HepG2 (cell line): ENCODE data around the gene YWHAH. TPM values are rescaled to one million over a fixed set of nuclear protein-coding genes. Genes with fewer than 3 reads are reported as not detected.

Experiments
- ATAC-seq: fragments of 200-7000 bp; cut with Tn5 transposase; 3 replicates; pipeline ENCODE4 v1.9.1; 2020; ENCODE audit warnings: mild to moderate bottlenecking, moderate library complexity
- BruUV-seq: library from RNA; stranded (reverse); fragments of 400-500 nt; replicated peaks from 2 replicates; lab custom pipeline; 2021; lab: Mats Ljungman, UMichigan
- CTCF ChIA-PET: fragments of 300-600 bp; formaldehyde crosslinking; extraction: SDS; loops from one replicate; lab custom pipeline; 2021; ENCODE audit warnings: low total read pairs, inconsistent platforms, low intra/inter-chr PET ratio; lab: Yijun Ruan, JAX
- POLR2A ChIA-PET: fragments of 350-600 bp; sonication (Branson Sonifier 250); formaldehyde crosslinking; loops from one replicate; lab custom pipeline; 2020; ENCODE audit warnings: antibody characterized with exemption, inconsistent platforms; lab: Yijun Ruan, JAX
- DNase-seq: peaks from one replicate; pipeline ENCODE4 v3.0.0-alpha.2; 2015; ENCODE audit warnings: low spot score
- FAIRE-seq: peaks from 3 replicates; lab custom pipeline; 2011; peaks lifted over from hg19 to GRCh38; lab: Jason Lieb, UNC
- H2AFZ ChIP-seq: one replicate; pipeline ENCODE4 v1.6.1; 2011; ENCODE audit warnings: low read length, inconsistent platforms
- H3K27ac ChIP-seq: fragments of 300-600 bp; 3 replicates; pipeline ENCODE4 v1.8.0; 2011; ENCODE audit warnings: mixed run types, mild to moderate bottlenecking, mixed read lengths, low read length, inconsistent platforms; ENCODE audit not compliant: insufficient read depth; ENCODE audit errors: extremely low read length
- H3K27me3 ChIP-seq, 2 experiments: fragments of 200-600 bp in 1 of 2; 2 replicates in 1 of 2; 3 replicates in 1 of 2; pipeline versions ENCODE4 v1.6.0 to v1.8.0; 2011; ENCODE audit warnings: low read length in 2 of 2, mild to moderate bottlenecking in 2 of 2, moderate library complexity in 2 of 2, inconsistent platforms in 1 of 2; ENCODE audit not compliant: insufficient read depth in 2 of 2, control insufficient read depth in 1 of 2
- H3K36me3 ChIP-seq, 2 experiments: fragments of 200-600 bp in 1 of 2; replicated peaks in 1 of 2; 2 replicates in 1 of 2; 3 replicates in 1 of 2; pipeline versions ENCODE4 v1.5.1 to v1.8.0; 2011; ENCODE audit warnings: low read length in 2 of 2, inconsistent platforms in 1 of 2; ENCODE audit not compliant: insufficient read depth in 2 of 2, control insufficient read depth in 1 of 2
- H3K4me1 ChIP-seq: 2 replicates; pipeline ENCODE4 v1.5.1; 2012; ENCODE audit warnings: low read length, inconsistent platforms; ENCODE audit not compliant: insufficient read depth
- H3K4me2 ChIP-seq: 2 replicates; pipeline ENCODE4 v1.6.0; 2011; ENCODE audit warnings: low read depth, low read length, inconsistent platforms
- H3K4me3 ChIP-seq, 3 experiments: fragments of 200-600 bp in 1 of 3; sonication (generic), shearing (Covaris generic) in 1 of 3; replicated peaks in 1 of 3; 2 replicates each; pipeline ENCODE4 v1.5.1; 2011 to 2016; ENCODE audit warnings: low read length in 3 of 3, inconsistent platforms in 2 of 3, low read depth in 2 of 3, mild to moderate bottlenecking in 2 of 3, control low read depth in 1 of 3, mixed read lengths in 1 of 3; ENCODE audit not compliant: insufficient read depth in 1 of 3
- H3K79me2 ChIP-seq: one replicate; pipeline ENCODE4 v1.6.1; 2011; ENCODE audit warnings: low read length, inconsistent platforms; ENCODE audit not compliant: insufficient read depth
- H3K9ac ChIP-seq: 2 replicates; pipeline ENCODE4 v1.6.0; 2011; ENCODE audit warnings: mild to moderate bottlenecking, low read depth, low read length, inconsistent platforms; ENCODE audit not compliant: insufficient read depth
- H3K9me3 ChIP-seq: 2 replicates; pipeline ENCODE4 v1.5.1; 2012; ENCODE audit warnings: mild to moderate bottlenecking, low read length
- H4K20me1 ChIP-seq: 2 replicates; pipeline ENCODE4 v1.6.0; 2011; ENCODE audit warnings: inconsistent platforms, mild to moderate bottlenecking, low read length, moderate library complexity; ENCODE audit not compliant: insufficient read depth
- EHMT2 ChIP-seq: fragments of 200-600 bp; sonication (generic); IDR thresholded peaks from 2 replicates; pipeline ENCODE4 v1.7.0; 2017; ENCODE audit warnings: antibody characterized with exemption, low read depth, low read length, borderline replicate concordance
- MAF1 ChIP-seq: sonication (generic); formaldehyde crosslinking; IDR thresholded peaks from 2 replicates; pipeline ENCODE4 v1.5.0; 2020; ENCODE audit warnings: missing genetic modification reagents, borderline replicate concordance
- PRMT3 ChIP-seq: sonication (generic); formaldehyde crosslinking; IDR thresholded peaks from 2 replicates; pipeline ENCODE4 v1.8.1; 2022; ENCODE audit warnings: low read depth, mild to moderate bottlenecking, moderate library complexity, missing genetic modification reagents, borderline replicate concordance
- RFXANK ChIP-seq: IDR thresholded peaks from 2 replicates; pipeline ENCODE4 v1.6.1; 2016
- SMARCC2 ChIP-seq: fragments of 450-650 bp; IDR thresholded peaks from 2 replicates; pipeline ENCODE4 v1.6.1; 2017; ENCODE audit warnings: antibody characterized with exemption, mild to moderate bottlenecking
- ZNF343 ChIP-seq: sonication (generic); formaldehyde crosslinking; IDR thresholded peaks from 2 replicates; pipeline ENCODE4 v1.4.0; 2020; ENCODE audit warnings: mild to moderate bottlenecking, missing genetic modification reagents
- ZSCAN20 ChIP-seq: sonication (generic); formaldehyde crosslinking; IDR thresholded peaks from 2 replicates; pipeline ENCODE4 v1.4.0; 2020; ENCODE audit warnings: missing genetic modification reagents, mild to moderate bottlenecking, borderline replicate concordance
- WGBS: methylation state at CpG from one replicate; pipeline ENCODE4 v1.1.6; 2017; ENCODE audit warnings: low lambda C conversion rate; 5-methylcytosine and 5-hydroxymethylcytosine counted together
- in situ Hi-C: cut with HindIII; loops from 2 replicates; pipeline ENCODE4 v1.10.0; 2017; ENCODE audit warnings: low pct_unique_long_range_greater_than_20kb; ENCODE audit not compliant: extremely low pct_ligation_motif_present
- intact Hi-C: fragments of 100-400 bp; cut with micrococcal nuclease; formaldehyde crosslinking; loops from one replicate; pipeline ENCODE4 v1.10.0; 2022; ENCODE audit not compliant: unreplicated experiment
- polyA plus RNA-seq, 8 experiments: library from polyadenylated mRNA; depleted of rRNA in 3 of 8; stranded (reverse) in 7 of 8; unstranded in 1 of 8; fragments of >200 nt; fragmentation: Illumina TruSeq in 4 of 8; extraction: Trizol in 4 of 8; gene quantifications; 2 replicates each; pipeline versions ENCODE4 v1.2.1 to v1.2.3, GENCODE V29; 2011 to 2016; ENCODE audit warnings: low read depth in 4 of 8, missing spikeins in 1 of 8, mixed read lengths in 1 of 8; ENCODE audit not compliant: insufficient read depth in 1 of 8
- total RNA-seq, 5 experiments: library from RNA; depleted of rRNA; stranded (reverse); fragments of >200 nt; fragmentation: Illumina TruSeq; extraction: Trizol; gene quantifications; 2 replicates each; pipeline ENCODE4 v1.2.3, GENCODE V29; 2016; ENCODE audit warnings: low read depth in 1 of 5
- TF ChIP-seq, protein P1 (sequence below): IDR thresholded peaks from 2 replicates; pipeline ENCODE4 v1.6.1; 2016; ENCODE audit warnings: mild to moderate bottlenecking
- TF ChIP-seq, protein P2 (sequence below): sonication (generic); formaldehyde crosslinking; IDR thresholded peaks from 2 replicates; pipeline ENCODE4 v1.4.0; 2020; ENCODE audit warnings: mild to moderate bottlenecking, missing genetic modification reagents
- TF ChIP-seq, protein P3 (sequence below): sonication (generic); formaldehyde crosslinking; IDR thresholded peaks from 2 replicates; pipeline ENCODE4 v1.8.0; 2022; ENCODE audit warnings: missing genetic modification reagents, mild to moderate bottlenecking, inconsistent platforms, borderline replicate concordance
- TF ChIP-seq, protein P4 (sequence below): sonication (generic); formaldehyde crosslinking; IDR thresholded peaks from 2 replicates; pipeline ENCODE4 v1.5.0; 2020; ENCODE audit warnings: missing genetic modification reagents

YWHAH gene
- total and polyA plus RNA-seq, 2 of the 13 experiments (the other 11 are each of a cell fraction or from before 2014, with no cell fraction given), result 35.6 to 92.7 TPM

DNA sequence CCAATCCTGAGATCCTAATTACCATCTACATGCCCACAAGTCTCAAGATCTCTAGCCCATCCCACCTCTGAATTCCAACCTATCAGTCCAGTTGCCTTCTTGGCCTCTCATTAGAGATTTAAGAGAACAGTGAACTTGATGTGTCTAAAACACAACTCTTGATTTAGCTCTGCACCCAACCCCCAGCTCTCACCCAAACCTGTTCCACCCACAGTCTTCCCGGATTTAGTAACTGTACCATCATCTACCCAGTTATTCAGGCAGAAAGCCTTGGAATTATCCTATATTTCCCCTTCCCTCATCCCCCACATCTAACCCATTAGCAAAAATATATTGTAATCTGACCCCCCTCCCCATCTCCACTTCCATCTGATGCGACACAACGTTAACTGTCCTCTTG, 24.0 kb upstream of the YWHAH start:
- CTCF ChIA-PET, result no interaction called here
- no peak for ATAC-seq
- no TSS peak for BruUV-seq

More for the DNA sequence above, 24.0 kb upstream of the YWHAH start:
- POLR2A ChIA-PET, result interaction anchor here (2.1 kb wide), 1 partner anchor 23 kb away, joined by 9 read pairs; no protein-coding TSS in a partner anchor
- in situ Hi-C loops (no loop called here), intact Hi-C loops (no loop called here)
- H3K27ac ChIP-seq, result no peak overlapping the region
- peaks cover 74% of the 10 kb centered on the region for H3K4me1 ChIP-seq
- no peaks in the 10 kb centered on the region for H4K20me1 ChIP-seq
- DNase-seq (no peak), FAIRE-seq (no peak)
- no peaks in the 10 kb centered on the region for H3K36me3 ChIP-seq
- no peak overlapping the region for H2AFZ ChIP-seq
- no peaks in the 10 kb centered on the region; a peak in 1 of 5 replicates for H3K27me3 ChIP-seq
- WGBS, result 89% methylated on average over 3 of the region's 3 CpGs
- TF ChIP-seq EHMT2 (no peak), ZSCAN20 (no peak), RFXANK (CRISPR knock-in tag) (no peak), MAF1 (CRISPR knock-in tag) (no peak), PRMT3 (CRISPR knock-in tag) (no peak), SMARCC2 (no peak), ZNF343 (CRISPR knock-in tag) (no peak)
- TF ChIP-seq, protein P1, sequence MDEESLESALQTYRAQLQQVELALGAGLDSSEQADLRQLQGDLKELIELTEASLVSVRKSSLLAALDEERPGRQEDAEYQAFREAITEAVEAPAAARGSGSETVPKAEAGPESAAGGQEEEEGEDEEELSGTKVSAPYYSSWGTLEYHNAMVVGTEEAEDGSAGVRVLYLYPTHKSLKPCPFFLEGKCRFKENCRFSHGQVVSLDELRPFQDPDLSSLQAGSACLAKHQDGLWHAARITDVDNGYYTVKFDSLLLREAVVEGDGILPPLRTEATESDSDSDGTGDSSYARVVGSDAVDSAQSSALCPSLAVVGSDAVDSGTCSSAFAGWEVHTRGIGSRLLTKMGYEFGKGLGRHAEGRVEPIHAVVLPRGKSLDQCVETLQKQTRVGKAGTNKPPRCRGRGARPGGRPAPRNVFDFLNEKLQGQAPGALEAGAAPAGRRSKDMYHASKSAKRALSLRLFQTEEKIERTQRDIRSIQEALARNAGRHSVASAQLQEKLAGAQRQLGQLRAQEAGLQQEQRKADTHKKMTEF (CRISPR knock-in tag), result no peak
- TF ChIP-seq, protein P2, sequence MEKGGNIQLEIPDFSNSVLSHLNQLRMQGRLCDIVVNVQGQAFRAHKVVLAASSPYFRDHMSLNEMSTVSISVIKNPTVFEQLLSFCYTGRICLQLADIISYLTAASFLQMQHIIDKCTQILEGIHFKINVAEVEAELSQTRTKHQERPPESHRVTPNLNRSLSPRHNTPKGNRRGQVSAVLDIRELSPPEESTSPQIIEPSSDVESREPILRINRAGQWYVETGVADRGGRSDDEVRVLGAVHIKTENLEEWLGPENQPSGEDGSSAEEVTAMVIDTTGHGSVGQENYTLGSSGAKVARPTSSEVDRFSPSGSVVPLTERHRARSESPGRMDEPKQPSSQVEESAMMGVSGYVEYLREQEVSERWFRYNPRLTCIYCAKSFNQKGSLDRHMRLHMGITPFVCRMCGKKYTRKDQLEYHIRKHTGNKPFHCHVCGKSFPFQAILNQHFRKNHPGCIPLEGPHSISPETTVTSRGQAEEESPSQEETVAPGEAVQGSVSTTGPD, result no peak
- TF ChIP-seq, protein P3, sequence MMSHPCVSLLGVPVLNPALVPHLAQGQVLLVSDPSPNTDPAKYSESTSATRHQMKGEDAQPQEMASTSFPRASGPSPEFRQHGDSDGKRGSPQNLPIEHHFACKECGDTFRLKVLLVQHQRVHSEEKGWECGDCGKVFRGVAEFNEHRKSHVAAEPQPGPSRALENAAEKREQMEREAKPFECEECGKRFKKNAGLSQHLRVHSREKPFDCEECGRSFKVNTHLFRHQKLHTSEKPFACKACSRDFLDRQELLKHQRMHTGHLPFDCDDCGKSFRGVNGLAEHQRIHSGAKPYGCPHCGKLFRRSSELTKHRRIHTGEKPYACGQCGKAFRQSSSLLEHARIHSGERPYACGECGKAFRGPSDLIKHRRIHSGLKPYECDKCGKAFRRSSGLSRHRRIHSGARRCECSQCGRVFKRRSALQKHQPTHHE (CRISPR knock-in tag), result no peak
- TF ChIP-seq, protein P4, sequence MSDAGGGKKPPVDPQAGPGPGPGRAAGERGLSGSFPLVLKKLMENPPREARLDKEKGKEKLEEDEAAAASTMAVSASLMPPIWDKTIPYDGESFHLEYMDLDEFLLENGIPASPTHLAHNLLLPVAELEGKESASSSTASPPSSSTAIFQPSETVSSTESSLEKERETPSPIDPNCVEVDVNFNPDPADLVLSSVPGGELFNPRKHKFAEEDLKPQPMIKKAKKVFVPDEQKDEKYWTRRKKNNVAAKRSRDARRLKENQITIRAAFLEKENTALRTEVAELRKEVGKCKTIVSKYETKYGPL, result no peak
- H3K79me2 ChIP-seq, result no peaks in the 10 kb centered on the region
- H3K4me3 ChIP-seq, result no peak overlapping the region
- H3K9ac ChIP-seq, result no peak overlapping the region
- peak overlapping the region; percentile 61 for H3K4me2 ChIP-seq
- no peaks in the 10 kb centered on the region for H3K9me3 ChIP-seq
